Stimulated activated CD4-positive, alpha-beta T cell treated with anti-CD3 and anti-CD28 coated beads, Interleukin-2, amount 100 ng/mL, for 24 hours (primary cell): ENCODE results near the gene NPAS3.

Experiments used
- DNase-seq, 2 donors: peaks; one replicate each; pipeline ENCODE4 v3.0.0-alpha.2; 2020

NPAS3 gene

DNA sequence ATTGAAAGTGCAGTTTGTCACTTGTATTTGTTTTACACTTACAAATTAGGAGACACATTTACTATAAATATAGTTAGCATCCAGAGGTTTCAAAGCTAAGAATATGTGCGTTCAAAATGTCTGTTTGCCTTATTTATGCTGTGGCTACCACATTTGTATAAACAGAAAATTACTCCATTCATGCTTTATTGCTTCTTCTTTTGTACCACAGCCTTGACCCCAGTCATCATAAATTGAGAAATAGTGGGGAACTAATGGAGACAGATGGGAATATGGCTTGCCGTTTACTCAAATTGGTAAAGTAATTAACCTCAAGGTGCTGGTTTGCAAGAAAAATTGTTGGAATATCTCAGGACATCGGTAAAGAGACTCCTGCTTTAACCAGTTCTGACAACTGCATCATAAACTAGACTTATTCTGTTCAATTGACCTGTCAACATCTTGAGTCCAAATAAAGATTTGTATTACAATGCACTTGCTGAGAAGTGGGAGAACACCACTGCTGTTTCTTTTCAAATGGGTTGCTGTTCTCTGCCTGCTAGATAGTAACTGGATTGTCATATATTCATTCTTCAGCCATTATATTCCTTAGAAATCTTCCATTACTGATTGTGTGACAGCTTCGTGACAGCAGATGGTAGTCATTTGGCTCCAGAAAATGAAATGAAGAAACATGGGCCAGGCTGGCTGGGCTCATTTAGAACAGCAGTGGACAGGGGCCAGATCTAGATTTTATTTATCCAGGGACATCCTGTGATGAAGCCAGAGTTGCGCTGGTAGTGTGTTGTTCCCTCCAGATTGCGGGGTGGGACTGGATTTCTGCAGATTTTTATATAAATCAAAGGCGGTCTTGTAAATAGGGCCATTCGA is 657.8 kb downstream of the NPAS3 start:
- no peak for DNase-seq

DNA sequence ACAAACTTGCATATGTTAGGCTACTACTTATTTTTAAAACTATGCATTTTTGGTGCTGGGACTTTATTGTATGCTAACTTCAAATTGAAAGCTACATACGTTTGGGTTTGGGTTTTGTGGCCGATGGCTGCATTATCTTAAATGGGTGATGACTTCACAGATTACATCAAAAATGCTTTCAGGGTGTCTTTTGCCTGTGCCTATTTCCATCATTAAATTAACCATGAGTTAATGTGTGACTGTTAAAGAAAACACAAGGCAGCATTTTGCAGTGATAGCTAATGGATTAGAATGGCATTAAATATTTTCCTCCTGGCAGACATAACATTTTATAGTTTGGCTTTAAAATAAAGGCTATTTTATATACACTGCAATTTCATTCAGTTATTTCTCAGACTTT is 659.9 kb downstream of the NPAS3 start:
- DNase-seq, result no peak

DNA sequence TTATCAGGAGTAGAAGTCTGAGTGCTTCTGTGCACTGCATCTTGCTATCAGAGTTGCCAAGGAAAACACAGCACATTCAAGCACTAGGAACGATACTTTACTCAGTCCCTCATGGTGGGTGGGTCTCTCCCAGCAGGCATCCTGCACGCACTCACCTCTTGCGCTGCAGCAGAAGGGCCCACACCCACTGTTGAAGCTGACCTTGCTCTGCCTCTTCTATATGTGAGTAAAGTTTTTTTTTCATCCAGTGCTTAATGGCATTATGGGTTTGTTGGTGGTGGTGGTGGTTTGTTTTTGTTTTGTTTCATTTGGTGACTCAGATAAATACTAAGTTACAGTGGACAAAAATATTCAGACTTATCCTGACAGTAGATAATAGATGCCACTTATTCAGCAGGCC is 663.7 kb downstream of the NPAS3 start:
- no peak for DNase-seq

DNA sequence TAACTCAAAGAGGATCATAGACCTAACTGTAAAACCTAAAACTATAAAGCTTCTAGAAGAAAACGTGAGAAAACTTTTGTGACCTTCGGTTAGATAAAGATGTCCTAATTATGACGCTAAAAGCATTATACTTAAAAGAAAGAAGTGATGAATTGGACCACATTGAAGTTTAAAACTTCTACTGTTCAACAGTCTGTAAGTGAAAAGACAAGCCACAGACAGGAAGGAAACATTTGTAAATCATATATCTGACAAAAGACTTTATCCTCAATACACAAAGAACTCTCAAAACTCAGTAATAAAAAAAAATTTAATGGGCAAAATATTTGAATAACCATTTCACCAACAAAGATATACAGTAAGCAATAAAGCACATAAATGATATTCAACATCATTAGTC is 667.9 kb downstream of the NPAS3 start:
- DNase-seq, result no peak

DNA sequence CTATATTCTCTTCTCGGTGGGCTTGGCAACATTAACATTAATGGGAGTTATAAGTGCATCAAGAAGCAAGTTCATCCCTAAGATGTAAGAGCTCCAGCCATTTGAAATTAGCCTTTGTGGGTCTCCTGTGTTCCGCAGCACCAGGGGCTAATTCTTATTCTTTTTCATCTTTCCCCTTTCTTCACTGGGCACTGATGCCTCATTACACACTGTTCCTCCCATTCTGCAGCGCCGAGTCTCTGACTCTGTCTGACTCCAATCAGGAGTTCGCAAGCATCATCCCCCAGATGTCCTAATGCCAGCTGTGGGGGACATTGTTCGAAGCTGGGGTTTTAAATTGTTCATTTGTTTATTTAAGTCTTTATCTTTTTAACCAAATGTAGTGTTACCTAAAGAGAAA is 670.9 kb downstream of the NPAS3 start:
- DNase-seq, result no peak

DNA sequence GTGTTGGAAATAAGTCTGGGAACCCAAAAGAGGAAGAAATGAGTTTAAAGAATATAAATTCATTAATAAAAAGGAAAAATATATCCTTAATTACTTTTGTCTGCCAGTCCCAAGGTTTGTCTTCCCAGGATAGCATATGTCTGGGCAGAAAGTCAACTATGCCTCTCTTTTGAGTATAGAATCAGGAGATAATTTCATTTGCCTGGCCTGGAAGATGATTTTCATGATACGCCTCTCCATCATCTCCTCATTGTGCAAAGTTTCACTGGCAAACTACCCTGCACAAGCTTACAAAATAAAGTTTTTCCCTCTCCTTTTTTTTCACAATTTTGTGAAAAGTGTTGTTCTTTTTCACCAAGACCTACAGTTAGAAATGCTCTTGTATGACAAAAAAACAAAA is 671.4 kb downstream of the NPAS3 start:
- DNase-seq, result no peak

DNA sequence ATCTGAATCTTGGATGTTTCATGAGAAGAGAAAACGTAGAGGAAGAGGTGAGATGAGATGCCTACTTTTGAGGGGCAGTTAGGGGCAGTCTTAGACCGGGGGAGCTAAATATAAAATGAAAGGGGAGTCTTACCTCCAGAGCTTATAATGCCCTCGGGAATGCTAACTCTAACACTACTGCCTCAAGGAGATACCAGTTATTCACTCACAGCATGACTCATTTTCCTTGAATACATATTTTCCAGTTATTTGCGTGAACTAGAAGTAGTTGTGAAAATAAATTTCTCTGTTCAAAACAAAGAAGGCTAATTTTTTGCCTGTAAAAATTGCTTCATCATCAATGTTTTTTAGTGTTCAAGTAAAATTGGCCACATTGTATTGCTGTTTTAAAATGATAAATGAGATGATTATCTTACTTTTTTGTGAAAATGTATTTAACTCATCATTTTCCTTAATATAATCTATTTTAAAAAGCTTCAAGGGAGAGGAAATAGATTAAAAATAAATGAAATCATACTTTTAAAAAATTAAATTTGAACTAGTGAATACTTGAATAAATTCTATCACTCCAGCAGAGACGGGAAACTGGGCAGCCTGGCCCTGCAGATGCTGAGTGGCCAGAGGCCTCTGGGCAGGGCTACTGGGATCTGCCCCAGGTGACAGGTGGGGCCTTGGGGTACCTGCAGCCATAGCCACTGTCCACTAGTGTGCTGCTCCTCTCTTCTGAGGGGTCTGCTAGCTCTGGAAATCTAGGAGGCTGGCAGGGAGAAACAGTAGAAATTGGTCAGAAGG is 672.9 kb downstream of the NPAS3 start:
- DNase-seq, result no peak

DNA sequence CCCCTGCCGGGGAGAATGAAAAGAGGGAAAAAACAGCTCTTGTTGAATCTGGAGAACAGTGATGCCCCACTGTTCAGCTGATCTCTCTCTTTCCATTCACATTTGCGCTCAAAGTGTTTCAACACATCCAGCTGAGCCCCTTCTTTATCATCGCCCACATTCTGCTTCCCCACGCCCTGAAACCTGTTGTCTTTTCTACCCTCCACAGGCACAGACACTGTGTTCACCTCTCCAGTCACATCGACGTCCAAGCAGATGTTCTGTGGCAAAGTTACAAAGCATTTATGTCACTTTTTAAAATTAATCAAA is 673.5 kb downstream of the NPAS3 start:
- DNase-seq, result no peak

DNA sequence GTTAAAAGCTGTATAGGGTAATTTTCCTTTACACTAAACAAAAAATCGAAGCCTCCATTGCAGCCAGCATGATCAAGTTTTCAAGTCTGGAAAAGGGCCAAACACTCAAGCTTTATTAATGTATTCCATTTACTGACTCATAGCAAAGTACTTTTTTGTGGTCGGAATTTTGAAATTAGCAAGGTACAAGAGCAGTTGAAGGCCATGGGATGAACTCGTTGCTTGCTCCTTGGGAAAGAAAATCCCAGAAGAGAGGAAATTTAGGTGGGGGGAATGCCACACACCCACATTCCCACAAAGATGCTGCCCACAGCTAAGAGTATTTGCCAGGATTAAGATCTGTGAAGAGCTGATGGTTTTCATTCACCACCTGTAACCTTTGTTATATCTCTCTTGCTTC is 678.5 kb downstream of the NPAS3 start:
- no peak for DNase-seq

DNA sequence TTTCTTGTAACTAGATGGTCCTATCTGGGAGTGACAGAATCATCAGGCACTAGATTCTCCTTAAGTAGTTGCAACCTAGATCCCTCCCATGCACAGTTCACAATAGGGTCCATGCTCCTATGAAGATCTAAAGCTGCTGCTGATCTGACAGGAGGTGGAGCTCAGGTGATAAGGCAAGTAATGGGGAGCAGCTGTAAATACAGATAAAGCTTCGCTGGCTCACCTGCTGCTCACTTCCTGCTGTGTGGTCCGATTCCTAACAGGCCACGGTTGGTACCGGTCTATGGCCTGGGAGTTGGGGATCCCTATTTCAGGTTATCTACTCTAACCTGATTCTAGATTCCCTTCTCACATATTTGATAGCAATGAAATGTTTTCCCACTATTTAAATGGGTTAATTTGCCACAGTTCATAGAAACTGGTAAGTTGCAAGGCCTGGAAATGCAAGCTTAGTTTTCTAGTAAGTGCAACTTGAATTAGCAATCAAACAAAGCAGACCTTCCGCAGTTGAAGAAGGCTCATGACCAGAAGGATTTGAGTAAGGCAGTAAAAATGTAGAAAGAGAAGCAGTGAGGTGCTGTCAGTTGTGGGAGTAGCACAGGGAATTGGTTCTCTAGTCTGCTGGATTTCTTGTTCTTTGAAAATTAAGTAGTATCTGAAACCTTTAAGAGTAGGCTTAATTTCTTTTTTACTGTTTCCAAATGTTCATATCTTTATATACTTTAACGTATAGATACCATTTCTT is 679.9 kb downstream of the NPAS3 start:
- DNase-seq, result no peak

DNA sequence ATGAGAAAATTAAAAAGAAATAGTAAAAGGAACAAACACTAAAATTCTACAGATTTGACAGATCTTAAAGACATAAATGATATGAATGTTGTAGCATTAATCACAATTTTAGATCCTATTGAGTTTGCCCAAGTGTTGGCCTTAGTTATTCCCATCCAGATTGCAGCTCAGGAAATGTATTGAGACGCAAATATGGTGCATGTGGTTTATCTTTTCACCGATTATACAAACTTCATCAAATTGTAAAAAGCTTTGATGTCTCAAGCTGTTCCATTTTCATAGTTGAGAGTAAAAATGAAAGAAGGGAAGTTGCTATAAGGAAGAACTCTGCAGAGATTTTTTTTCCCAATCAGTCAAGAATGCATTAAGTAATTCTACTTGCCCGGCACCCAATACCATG is 683.8 kb downstream of the NPAS3 start:
- no peak for DNase-seq

DNA sequence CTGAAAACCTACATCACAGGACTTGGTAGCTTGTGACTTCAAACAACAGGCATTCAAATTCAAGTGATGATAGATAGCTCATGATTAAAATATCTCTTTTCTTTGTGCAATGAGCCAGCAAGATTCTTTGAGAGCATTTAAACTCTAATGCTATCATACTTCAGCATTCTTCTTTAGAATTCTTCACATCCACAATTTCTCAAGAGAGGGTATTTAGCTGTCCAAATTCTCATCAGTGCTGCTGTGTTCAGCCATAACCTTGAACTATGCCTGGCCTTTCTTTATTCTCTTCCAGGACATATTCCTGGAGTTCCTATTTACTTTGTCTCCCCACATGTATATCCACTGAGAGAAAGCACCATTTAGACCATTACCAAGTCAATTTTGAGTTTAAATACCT is 691.1 kb downstream of the NPAS3 start:
- DNase-seq, result no peak

DNA sequence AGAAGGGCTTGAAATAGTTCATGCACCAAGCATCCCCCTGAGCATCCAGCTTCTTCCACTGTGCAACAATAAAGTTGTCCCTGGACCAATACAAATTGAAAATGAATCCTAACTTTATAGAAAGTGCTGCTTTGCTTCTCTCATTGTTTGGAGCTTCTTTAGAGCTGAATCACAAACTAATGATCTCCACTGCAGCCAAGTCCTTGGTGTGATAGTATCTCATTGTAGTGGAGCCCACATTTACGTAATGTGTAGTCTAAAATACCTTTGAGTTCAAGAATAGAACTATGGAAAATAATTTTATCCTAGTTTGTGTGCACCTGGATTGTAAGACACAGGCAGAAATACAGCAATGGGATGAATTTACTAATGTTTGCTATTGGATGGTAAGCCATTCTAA is 692.3 kb downstream of the NPAS3 start:
- DNase-seq, result no peak

DNA sequence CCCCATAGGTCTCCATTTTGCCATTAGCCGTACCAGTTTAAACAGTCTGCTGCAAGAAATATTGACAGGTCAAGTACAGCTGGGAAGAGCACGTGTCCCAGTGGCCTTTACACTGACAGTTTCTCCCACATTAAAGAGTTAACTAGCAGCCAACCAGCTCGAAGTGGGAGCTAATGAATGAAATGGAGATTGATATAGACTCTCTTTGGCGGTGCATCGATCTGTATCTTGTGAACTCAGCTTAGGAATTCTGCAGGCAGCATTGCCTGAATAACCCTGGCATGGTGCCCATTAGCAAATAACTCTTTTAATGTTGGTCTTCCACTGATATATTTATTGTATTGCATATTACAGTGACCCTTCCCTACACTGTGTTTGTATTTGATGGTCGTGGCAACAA is 692.8 kb downstream of the NPAS3 start:
- DNase-seq, result no peak

DNA sequence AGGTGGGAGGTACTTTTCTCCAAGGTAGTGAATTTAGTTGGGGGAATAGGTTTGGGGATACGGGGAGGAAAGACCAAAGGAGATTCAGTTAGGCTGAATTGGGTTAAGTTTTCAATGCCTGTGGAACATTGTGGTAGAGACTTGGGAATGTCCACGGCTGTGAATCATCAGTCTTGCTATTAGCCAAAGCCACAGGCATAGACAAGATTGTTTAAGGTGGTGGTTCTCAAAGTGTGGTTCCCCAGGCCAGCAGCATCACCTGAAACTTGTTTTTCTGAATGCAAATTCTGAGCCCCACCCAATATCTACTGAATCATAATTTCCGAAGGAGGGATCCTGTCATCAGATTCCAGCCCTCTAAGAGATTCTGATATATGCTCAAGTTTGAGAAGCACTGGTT is 696.0 kb downstream of the NPAS3 start:
- no peak for DNase-seq

DNA sequence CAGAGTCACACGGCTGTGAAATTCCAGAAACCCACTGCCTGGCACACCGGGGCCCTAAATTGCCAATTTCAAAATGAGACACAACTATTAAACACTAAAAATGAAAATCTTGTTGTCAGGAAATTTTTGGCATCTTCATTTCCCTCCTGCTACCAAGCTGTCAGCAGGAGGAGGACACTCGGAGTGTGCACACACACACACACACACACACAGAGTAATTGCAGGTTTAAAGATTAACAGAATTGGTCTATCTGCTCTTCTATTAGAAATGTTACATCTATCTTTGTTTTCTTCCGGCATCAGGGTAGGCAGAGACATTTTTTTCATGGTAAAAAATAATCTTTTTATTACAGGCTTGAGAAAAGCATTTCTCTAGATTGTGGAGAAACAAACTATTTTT is 698.0 kb downstream of the NPAS3 start:
- no peak for DNase-seq

DNA sequence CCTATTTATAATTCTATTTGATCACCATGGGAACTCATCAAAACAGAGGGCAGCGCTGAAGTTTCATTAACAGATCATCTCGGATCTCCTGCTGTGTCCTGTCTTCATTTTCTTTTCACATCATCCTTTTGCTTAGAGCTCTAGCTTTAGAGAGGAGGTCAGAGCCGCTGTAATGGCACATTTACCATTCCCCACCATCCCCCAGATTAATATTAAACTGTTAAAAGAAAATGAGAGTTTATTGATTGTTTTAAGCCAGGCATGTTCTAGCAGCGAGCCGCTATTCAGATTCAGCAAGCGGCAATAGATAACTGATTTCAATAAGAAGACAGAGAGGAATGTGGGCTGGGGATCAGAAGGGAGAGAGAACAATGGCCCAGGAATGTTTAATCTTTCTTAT is 703.4 kb downstream of the NPAS3 start:
- no peak for DNase-seq

DNA sequence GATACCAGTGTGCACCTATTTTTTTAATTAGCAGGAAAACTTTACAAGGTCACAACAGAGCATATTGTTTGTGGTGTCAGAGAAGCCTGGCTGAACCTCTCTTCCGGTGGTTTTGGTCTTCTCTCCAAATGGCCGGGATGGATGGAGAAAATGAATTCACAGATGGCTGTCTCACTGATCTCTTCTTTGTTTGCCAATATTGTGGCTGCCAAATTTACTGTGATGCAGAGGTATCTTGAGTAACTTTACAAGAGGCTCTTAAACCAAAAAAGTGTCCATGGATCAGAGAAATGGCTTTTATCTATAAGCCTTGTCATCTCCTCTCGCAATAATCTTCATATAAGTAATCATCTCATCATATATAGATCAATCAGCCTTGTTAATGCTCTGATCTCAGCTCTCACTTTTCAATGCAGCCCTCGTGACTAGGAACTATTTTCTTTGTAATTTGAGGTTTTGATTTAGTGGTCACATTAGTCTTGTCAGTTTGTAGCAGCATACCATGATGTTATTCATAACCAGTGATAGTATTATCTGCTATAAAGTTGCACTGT is 704.1 kb downstream of the NPAS3 start:
- DNase-seq, result no peak

DNA sequence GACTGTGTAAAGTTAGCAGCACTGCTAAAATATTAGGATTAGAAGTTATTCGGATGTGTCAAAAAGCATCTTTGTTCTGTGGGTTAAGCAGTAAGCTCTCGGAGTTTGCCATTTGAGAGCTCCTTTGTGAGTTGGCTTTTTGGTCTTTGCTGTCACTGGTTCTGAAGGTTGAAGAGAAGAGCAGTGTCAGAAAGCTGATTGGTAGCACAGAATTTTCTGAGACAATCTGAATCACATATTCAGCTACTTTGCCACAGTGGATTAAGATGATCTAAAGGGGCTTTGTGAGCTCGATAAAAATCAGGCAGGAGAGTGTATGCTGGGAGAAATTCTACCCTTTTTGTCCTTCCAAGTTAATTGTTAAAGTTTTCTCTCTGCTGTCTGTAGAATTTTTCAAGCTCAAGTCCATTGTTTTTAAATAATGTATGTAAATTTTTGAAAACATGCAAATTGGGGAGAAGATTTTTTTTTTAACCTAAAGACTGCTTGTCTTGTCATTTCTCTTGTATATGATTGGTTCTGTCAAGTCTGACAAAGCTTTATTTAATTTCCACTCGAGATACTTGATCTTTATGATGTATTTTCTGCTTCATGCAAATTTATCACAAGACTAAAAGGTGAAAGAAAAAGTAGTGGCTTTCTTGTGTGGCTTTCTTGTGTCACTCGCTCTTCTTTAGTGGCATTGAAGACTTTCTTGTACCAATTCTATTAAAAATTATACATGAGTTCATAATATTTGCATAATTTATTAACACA is 704.9 kb downstream of the NPAS3 start:
- DNase-seq, result no peak

DNA sequence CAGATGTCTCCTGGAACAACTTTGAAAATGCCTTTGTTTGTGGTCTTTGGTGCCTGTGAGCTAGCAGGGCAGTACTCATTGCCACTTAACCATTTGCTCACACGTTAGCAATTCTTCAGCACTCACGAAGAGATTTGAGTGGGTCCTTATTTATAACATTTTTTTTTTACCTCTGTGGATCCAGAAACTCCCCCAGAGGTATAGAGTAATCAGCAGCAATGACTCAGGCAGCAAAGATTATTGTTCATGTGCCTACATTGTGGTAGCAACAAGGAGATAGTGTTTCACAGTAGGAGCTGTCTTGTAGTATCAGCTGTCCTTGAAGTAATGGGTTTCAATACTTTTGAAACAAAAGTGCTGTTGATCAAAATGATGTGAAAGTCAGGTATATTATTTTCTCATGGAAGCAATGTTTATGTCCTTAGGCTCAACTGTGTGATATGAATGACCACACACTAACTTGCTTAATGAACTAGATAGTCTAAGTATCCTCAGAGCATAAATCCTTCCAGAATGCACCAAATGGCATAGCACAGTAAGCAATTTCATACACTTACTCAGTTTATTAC is 708.1 kb downstream of the NPAS3 start:
- no peak for DNase-seq

DNA sequence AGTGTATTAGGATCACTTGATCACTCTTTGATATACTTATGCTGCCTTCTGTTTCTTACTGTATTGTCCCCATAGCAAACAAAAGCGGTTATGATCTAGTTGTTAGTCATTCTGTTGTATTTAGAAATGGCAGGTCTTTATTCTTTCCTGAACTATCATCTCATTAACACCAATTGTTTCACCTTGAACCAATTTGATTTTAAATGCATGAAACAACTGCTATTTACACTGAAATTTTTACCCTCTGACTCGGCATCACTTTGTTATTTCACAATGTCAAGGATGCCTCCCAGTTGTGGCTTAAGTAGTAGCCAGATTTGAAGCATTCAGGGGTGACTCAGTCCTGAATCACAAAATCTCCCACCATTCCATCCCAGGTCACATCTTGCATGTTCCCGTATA is 708.7 kb downstream of the NPAS3 start:
- no peak for DNase-seq

DNA sequence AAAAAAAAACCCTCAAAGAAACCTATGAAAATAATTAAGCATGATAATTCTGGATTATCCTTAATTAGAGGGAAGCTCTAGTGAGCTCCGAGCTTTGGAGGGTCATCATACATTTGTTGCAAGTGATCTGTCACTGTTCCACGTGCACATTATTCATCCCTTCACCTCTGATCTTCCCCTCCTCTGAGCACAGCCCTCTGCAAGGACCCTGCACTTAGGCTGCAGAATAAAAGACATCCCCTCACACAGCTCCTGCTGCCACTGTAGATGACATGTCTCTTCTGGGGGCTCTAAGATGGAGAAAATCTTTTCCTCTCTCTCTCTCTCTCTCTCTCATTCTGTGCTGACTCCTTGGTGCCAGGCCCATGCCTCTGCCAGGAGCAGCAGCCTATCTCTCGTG is 711.8 kb downstream of the NPAS3 start:
- DNase-seq, result no peak
